Hematopoietic multipotent progenitor cell treated with erythropoietin and hydrocortisone succinate and interleukin-3 and kit ligand, for 15 days (in vitro differentiated cells): ENCODE measurements around the gene TSHZ2.

Source experiments
- DNase-seq: peaks from one replicate; pipeline ENCODE4 v3.0.0-alpha.2; 2015; ENCODE audit warnings: low spot score

The TSHZ2 gene

DNA sequence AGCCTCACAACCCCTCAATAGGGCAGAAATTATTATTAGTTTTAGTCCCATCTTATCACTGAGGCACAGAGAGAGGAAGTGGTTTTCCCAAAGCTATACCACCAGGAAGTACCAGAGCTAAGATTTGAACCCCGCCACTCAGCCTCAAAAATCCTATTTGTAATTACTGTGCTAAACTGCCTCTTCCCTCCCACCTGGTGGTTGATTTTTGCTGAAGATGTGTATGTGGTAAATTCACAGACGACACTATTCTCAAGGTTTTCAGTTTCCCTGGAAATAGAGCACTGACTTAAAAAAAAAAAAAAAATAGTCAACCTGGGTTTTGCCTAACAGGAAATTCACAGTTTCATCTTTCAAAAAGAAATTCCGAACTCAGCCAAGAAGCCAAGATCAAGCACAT, 57.9 kb downstream of the TSHZ2 start:
- no peak for DNase-seq

DNA sequence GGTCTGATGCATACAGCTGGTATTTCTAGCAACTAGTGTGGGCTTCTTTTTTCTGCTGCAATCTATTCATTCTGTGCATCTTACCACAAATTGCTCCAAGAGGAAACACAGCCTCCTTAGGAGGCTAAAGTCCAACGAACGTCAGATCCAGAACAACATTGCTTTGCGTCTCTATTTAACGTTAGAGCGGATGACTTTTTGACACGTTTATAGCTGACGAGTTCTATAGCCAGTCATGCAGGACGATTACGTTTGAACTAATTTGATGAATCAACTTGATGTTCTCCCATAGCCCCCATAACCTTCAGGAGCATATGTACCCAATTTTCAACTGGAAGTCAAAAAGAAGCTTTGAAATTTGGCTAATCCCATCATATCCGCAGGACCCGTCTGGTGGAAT, 59.9 kb downstream of the TSHZ2 start:
- DNase-seq: no peak

DNA sequence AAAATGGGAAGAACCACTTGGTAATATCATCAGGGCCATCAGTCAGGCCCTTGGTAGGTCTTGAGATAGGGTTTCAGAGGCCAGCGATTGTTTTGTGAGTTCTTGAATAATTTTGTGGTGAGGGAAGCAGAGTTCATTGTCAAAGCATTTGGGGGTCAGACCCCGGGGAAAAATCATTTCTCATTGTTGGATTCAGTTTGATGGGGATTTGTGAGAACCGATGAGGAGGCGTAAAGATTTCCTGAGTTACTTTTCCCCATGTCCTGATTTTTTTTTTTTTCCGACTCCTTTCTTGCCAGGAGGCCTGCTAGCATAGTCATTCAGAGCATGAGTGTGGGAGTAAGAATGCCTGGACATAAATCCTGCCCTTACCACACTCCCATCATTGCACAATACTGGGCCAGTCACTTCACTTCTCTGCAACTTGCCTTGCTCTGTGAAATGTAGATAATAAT, 60.3 kb downstream of the TSHZ2 start:
- no peak for DNase-seq

DNA sequence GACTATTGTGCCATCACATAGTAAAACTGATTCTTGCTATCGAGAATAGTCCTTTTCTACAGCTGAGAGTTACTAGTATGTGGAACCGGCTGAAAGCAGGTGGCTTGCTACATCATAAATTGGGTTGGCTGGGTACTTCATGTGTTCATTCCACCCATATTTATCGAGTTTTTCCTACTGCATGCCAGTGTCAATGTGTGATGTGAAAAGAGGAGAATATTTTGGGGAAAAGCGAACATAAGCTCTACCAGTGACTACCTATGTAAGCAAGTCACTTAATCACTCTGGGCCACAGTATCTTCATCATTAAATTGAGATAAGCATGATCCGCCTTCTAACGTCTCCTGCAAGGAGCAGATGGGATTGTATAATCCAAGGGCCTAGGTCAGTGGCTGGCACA, 61.0 kb downstream of the TSHZ2 start:
- no peak for DNase-seq

DNA sequence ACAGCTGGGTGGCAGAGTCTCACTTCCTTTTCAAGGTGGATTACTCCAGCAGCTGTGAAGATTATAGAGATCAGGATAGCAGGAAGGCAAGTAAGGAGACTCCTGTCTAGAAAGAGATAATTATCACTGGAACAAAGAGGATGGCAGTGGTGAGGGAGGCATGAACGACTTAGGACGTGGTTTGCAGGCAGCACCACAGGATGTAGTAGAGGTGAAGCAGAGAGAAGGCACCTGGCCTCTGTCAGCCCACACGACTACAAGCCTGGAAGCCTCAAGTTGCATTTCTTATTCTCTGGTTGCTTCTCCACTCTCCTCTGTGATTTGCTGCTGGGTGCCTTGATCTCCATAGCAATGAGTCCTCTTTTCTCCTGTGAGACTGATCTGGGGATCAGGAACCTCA, 62.7 kb downstream of the TSHZ2 start:
- no peak for DNase-seq

DNA sequence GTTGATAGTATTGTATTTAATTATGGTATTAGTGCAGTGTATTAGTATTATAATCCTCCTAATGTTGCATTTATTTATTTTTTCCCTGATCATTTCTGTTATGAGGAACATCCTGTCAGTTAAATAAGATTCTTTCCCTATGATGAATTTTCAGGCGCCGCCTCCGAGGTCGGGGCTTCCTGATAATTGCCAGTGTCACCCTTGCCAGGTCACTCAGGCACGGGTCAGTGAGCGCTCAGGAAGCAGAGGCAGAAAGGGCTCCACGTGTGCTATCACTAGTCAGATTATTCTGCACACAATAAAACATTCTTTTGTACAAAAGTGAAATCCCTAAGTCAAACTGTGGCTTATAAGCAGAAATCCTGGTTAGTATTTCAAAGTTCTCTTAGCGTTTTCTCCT, 64.8 kb downstream of the TSHZ2 start:
- no peak for DNase-seq

DNA sequence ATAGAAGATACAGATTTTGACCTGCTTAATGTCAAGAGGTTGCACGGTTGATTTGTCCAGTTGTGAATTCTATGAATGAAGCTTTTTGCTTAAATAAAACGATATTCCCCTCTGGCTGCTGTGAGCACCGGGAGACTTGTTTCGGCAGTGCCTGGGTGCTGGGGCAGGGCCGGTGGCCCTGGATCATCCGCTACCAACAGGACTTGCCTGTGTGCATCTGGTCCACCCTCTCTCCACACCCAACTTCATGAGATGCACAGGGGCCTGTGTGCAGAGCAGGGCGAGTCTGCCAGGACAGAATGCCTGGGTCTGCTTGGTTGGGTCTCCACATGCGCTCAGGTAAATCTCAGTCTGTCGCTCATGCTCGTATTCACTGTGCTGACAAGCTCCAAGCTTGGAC, 65.5 kb downstream of the TSHZ2 start:
- DNase-seq: no peak

DNA sequence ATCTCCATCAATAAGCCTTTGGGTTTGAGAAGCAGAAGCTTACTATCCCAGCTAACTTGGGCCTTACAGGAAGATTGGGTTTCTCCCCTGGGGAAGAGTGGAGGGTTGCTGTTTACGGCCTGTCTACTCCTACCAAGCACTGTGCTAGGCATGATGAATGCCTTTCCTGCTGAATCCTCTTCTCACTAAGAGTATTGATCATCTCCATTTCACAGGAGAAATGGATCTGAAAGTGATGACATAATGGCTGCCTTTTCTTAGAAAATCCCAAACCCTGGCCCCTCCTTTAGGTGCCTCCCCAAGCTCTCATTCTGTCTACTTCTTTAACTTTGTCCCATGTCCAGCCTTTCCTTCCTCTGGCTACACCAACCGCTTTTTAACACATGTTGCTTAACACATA, 66.1 kb downstream of the TSHZ2 start:
- no peak for DNase-seq

DNA sequence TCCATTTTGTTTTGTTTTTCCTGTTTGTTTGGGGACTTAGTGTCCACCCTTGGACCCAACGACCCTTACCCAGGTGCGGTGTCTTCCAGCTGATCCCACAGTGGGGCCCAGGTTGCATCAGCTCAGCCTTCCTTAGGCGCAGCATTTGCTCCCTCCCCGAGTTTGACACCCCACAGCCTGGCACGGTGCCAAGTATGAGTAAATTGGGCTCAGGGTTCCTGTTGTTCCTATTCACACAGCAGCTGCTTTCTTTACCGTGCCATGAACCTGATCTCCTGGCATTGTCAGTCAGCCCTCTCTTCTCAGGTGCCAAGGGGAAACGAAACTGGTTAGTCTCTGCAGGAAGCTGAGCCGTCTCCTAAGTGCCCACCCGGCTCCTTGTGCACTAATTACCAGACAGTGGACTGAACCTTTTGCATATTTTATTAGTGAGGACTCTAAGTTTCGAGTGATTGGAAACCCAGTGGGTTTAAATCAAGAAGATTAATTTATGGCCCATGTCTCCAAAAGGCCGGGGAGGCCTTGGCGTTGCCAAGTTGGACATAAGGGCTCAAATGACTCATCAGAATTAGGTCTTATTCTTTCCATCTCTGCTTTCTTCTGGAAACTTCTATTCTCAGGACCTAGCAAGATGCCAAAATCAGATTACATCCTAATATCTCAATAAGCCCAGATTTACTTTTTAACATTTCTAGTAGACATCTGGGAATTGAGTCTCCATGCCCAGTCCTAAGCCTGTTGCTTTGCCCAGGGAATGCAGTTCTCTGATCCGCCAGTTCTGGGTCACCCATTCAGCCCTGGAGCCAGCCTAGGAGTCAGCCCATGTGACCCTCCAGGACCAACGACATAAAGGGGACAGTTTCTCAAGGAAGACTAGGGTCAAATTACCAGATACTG, 68.8 kb downstream of the TSHZ2 start:
- DNase-seq: no peak

DNA sequence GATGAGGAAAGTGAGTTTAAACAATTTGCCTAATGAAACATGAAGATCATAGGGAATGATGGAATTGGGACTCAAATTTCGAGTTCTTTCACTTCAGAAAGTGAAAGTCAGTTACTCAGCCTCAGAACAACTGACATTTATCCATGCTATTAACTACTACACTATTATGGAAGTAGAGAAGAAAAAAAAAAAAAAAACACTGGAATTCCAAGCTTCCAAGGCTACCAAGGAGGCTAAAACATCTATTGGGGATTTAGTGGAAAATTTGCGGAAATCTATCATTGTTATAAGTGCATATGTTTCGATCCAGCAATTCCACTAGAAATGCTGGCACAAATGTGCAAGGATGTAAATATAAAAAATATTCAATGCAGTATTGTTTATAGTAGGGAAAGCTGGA, 70.4 kb downstream of the TSHZ2 start:
- DNase-seq: no peak

DNA sequence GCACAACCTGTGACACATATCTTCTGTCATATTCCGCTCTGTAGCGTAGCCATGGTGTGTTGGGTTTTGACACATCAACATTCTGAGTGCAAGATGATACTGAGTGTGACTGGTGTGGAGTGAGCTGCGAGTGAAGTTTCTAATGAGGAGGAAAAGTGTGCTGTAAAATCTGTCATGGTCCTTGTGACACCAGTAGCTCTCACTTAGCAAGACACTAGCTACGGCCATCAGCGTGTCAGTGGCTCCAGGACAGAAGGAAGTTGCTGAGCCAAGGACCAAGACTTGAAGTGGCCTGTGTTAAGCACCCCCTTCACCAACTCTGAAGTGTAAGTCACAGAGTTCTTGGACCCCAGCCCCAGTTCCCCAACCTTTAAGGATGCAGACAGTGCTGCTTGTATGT, 72.1 kb downstream of the TSHZ2 start:
- no peak for DNase-seq

DNA sequence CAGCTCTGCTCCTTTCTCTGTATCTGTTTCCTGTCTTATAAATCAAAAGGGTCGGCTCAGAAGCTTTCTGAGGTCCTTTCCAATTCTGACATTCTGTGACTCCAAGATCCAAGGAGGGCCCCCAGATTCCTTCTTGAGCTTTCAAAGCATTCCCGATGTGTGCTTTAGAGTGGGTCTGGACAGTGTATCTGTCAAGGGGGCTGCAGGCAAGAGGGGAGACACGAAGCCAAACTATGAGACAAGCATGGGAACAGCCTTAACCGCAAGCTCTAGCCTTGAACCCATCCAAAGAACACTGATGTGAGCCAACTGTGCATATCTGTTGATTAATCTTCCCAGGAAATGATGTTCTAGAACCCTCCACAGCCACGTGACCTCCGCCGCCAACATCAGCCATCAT, 73.8 kb downstream of the TSHZ2 start:
- DNase-seq: no peak

DNA sequence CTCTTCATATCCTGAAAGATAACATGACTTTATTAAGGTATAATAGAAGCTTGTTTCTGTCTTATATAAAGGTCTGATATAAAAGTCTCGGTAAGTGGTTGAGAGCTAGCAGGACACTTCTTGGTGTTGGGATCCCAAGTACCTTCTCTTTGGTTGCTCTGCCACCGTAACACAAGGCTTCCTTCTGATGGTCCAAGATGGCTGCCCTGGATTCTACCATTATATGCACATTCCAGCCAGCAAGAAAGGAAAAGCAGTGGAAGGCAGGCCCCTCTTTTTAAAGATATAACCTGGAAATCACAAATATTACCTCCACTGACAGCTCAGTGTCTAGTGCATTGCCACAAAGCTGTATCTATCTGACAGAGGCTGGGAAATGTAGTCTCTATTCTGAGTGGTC, 75.0 kb downstream of the TSHZ2 start:
- DNase-seq: no peak

DNA sequence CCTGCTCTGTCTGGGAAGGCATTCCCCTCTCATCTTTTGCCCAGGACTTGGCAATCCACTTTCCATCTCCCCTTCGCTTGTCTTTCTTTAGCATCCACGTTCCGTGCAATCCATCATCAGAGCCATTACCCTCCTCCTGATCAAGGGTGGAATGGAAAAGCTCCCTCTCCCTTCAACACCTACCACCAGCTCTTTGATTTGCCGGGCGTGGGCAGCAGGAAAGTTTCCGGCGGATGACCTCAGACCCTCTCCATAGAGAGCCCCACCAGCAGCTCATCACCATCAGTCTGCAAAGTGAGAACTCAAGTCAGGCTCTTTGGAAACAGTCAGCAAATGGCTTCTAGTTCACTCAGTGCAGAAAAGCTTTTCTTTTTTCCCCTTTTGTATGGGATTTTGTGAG, 76.2 kb downstream of the TSHZ2 start:
- DNase-seq: no peak

DNA sequence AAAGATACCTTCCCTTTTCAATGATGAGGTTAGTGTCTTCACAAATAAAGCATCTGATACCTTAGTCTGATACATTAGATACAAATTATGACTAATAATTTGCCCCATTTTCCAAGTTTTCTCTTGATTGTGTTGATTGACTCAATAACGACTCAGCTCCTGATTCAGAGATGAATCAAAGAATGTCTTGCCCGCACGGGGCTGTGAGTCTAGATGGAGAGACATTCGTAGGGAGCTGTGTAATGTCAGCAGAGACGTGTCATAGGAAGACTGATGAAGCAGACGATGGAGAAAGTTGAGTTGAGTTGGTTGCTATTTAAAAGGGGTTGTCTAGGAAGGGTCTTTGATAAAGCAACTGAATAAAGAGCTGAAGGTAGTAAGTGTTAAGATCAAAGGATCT, 78.2 kb downstream of the TSHZ2 start:
- DNase-seq: no peak

DNA sequence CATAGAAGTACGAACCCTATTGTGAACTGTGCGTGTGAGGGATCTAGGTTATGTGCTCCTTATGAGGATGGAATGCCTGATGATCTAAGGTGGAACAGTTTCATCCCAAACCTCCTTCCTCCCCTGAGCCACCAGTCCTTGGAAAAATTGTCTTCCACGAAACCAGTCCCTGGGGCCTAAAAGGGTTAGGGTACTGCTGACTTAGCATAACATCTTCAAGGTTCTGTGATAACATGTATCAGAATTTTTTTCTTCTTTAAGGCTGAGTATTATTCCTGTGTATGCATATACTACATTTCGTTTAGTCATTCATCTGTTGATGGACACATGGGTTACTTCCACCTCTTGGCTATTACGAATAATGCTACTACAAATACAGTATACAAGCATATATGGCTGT, 80.2 kb downstream of the TSHZ2 start:
- DNase-seq: no peak

DNA sequence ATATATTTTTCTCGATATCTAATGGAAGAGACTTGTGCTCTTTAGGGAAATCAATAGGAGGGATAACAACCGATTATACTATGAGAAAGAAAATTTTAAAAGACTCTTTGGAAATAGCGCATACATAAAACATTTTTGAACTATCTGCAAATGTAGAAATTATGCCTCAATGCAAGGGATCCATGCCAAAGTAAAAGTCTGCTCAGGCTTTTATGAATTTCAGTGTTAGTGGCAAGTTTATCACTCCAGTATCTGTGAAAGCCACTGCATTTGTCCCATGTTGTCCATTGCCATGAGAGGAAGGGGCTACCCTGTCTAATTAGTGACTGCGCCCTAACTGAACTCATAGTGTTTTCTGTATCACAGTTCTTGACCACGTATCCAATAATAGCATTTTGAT, 81.4 kb downstream of the TSHZ2 start:
- DNase-seq: no peak

DNA sequence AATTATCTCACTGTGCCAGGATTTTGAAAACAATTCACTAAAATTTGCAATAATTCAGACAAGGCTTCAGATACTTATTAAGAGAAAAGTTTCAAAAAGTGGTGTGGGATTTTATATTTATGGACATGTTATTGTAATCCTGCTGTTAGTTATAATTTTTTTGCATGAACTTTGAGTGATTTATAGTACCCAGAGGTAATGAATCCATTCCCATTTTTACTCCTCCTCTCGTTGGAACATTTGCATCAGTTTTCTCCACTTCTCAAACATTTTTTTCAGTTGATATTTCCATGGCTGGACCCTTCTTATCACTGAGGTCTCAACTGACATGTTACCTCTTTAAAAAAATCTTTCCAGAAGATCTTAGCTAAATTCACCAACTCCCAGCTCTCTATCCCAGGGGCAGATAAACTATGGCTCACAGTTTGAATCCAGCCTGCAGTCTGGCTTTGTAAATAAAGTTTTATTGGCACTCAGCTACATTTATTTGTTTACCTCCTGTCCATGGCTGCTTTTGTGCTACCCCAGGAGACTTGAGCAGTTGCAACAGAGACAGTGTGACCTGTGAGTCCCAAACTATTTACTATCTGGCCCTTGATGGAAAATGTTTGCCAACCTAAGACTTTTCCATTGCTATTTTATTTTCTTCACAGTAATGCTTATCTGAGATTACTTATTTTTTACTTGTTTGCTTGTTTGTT, 83.4 kb downstream of the TSHZ2 start:
- DNase-seq: no peak

DNA sequence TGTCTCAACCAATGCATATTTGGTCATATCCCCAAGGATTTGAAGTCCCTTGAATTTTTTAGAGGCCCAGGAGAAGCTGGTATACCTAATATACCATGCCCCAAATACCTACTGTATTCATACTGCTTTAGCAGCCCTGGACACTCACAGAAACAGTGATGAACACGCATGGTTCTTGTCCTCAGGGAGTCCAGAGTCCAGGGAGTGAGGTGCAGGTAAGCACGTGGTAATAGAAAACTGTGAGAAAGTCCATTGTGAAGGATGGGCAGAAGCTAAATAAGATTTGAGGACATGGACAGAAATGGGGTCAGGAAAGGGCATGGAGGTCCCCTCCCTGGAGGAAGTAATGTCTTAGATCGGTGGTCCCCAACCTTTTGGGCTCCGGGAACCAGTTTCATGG, 85.4 kb downstream of the TSHZ2 start:
- DNase-seq: no peak

DNA sequence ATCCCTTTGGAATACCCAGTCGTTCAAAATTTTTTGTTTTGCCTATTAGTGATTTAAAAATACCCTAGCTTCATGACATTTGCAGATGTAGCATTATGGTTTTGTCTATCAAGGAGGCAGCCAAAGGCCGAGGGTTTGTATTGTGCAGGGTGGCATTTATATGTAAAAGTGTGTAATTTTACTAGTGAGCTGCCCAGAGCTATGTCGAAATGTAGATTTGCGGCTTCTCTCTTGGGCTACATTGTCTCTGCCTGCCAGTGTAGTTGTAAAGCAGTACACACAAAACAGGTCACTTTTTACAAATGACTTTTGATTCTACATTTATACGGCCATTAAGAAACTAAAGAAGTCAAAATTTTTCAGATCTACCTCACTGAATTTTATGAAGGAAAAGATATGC, 87.7 kb downstream of the TSHZ2 start:
- no peak for DNase-seq

DNA sequence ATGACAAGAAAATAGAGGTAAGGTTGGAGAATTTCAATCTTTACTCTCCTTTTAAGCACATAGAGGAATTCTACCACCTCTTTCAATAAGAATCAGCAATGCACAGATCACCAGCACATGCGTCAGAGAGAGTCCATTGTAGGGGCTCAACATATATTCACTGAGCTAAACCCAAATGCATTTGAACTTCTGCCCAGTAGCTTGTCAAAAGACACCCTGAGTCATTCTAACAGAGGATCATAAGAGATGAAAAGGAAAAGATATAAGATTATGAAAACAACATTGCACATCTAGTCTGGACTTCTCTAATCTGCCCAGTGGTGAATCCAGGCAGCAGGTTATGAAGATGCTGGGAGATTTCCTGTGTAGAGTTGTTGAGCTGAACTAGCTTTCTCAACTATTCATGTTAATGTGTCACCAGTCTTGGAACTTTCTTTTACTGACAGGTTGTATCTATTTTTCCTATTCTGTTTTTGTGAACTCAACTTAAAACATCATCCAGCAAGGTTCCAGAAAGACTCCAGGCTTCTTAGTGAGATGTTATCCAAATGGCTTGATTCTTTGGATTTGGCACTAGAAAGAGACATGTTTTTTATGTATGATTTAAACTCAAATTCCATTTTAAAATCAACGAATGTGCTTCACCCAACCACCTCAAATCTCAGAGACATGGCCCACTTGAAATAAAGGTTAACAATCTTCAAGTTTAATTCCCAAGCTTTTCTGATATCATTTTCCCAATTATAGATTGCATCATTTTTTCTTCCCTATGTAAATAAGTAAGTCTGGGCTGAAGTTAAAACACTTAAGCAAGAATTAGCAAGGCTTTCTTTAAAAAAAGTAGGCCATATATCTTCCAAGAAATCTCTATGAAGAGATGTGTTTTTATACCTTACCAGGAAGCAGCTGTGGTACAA, 89.3 kb downstream of the TSHZ2 start:
- DNase-seq: no peak

DNA sequence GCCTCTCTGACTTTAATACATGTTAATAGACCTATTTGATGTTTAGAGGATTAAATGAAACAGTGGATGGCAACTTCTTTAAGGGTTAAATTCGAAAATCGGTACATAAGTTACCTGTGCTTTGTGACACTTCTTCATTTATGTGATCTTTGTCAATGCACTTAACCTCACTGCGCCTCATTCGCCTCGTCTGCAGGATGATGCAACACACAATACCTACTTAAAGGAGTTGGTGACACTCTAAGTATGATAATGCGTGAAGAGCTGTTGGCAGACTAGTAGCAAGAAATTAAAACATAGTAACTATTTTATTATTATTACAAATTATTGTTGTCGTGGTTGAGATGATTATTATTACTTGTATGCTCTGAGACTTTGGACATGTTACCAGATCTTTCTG, 92.8 kb downstream of the TSHZ2 start:
- no peak for DNase-seq

DNA sequence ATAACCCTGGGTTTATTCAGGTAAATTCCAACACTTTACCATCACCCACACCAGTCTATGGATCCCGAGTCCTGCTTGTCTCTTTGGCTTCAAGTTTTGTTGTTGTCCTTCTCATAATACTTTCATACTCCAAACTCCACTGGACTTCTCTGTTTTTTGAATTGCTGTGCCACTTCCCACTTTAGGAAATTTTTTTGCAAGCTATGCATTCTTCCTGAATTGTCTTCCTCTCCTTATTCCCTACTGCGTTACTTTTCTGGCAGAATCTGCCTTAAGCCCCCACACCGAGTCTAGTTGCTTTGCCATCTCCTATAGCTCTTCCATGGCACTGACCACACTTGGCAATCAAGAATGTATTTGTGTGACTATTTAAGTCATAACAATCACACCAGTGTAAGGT, 96.1 kb downstream of the TSHZ2 start:
- DNase-seq: no peak
